Astrocyte (in vitro differentiated cells and primary cell): ENCODE measurements around the gene CRACR2A. TPM values are rescaled to one million over a fixed set of nuclear protein-coding genes. Genes with fewer than 3 reads are reported as not detected.

ENCODE experiments used
- DNase-seq: peaks from one replicate; pipeline ENCODE4 v3.0.0-alpha.2; 2010; ENCODE audit warnings: low read depth
- FAIRE-seq: peaks from 2 replicates; lab custom pipeline; 2011; peaks lifted over from hg19 to GRCh38; lab: Jason Lieb, UNC
- H2AFZ ChIP-seq: 2 replicates; pipeline ENCODE4 v1.6.0; 2012; ENCODE audit warnings: low read depth, low read length, inconsistent platforms
- H3K27ac ChIP-seq: 2 replicates; pipeline ENCODE4 v1.5.1; 2011; ENCODE audit warnings: low read depth, low read length, inconsistent platforms
- H3K27me3 ChIP-seq: 2 replicates; pipeline ENCODE4 v1.6.0; 2011; ENCODE audit warnings: low read length, inconsistent platforms; ENCODE audit not compliant: insufficient read depth
- H3K36me3 ChIP-seq: 2 replicates; pipeline ENCODE4 v1.5.1; 2011; ENCODE audit warnings: low read length, inconsistent platforms; ENCODE audit not compliant: insufficient read depth
- H3K4me1 ChIP-seq: 2 replicates; pipeline ENCODE4 v1.5.1; 2011; ENCODE audit warnings: low read length, inconsistent platforms; ENCODE audit not compliant: insufficient read depth
- H3K4me2 ChIP-seq: 2 replicates; pipeline ENCODE4 v1.6.0; 2012; ENCODE audit warnings: low read length, inconsistent platforms
- H3K4me3 ChIP-seq: 2 replicates; pipeline ENCODE4 v1.5.1; 2011; ENCODE audit warnings: low read depth, mild to moderate bottlenecking, low read length, inconsistent platforms; ENCODE audit not compliant: insufficient read depth
- H3K79me2 ChIP-seq: 2 replicates; pipeline ENCODE4 v1.6.0; 2012; ENCODE audit warnings: mild to moderate bottlenecking, low read length, inconsistent platforms; ENCODE audit not compliant: insufficient read depth
- H3K9ac ChIP-seq: 2 replicates; pipeline ENCODE4 v1.6.0; 2012; ENCODE audit warnings: mild to moderate bottlenecking, low read length, inconsistent platforms
- H3K9me3 ChIP-seq: 2 replicates; pipeline ENCODE4 v1.5.1; 2012; ENCODE audit warnings: low read depth, mild to moderate bottlenecking, low read length, inconsistent platforms; ENCODE audit not compliant: insufficient read depth
- H4K20me1 ChIP-seq: 2 replicates; pipeline ENCODE4 v1.6.0; 2012; ENCODE audit warnings: low read length, inconsistent platforms; ENCODE audit not compliant: insufficient read depth
- H3K27ac Mint-ChIP-seq: one replicate; pipeline ENCODE4 v1.8.0; 2021; ENCODE audit warnings: mild to moderate bottlenecking, mixed read lengths; ENCODE audit not compliant: unreplicated experiment
- H3K27me3 Mint-ChIP-seq: one replicate; pipeline ENCODE4 v1.8.0; 2021; ENCODE audit warnings: low read depth, mixed read lengths; ENCODE audit not compliant: unreplicated experiment
- H3K36me3 Mint-ChIP-seq: one replicate; pipeline ENCODE4 v1.8.0; 2021; ENCODE audit warnings: low read depth, mixed read lengths; ENCODE audit not compliant: unreplicated experiment
- H3K4me1 Mint-ChIP-seq: one replicate; pipeline ENCODE4 v1.8.0; 2021; ENCODE audit warnings: low read depth, mixed read lengths; ENCODE audit not compliant: unreplicated experiment
- H3K4me3 Mint-ChIP-seq: one replicate; pipeline ENCODE4 v1.8.0; 2021; ENCODE audit warnings: mild to moderate bottlenecking, moderate library complexity, mixed read lengths; ENCODE audit not compliant: unreplicated experiment
- H3K9me3 Mint-ChIP-seq: one replicate; pipeline ENCODE4 v1.8.0; 2021; ENCODE audit warnings: mild to moderate bottlenecking, mixed read lengths; ENCODE audit not compliant: unreplicated experiment
- CTCF ChIP-seq: IDR thresholded peaks from 2 replicates; pipeline ENCODE4 v1.5.1; 2011; ENCODE audit warnings: low read depth, mild to moderate bottlenecking, inconsistent platforms, low read length, moderate library complexity; ENCODE audit not compliant: insufficient read depth
- EZH2 ChIP-seq: IDR thresholded peaks from 2 replicates; pipeline ENCODE4 v1.6.1; 2012; ENCODE audit warnings: mild to moderate bottlenecking, low read length, inconsistent platforms; ENCODE audit not compliant: insufficient read depth
- total RNA-seq: library from RNA; stranded (reverse); gene quantifications from 2 replicates; pipeline ENCODE4 v1.2.1, GENCODE V29; 2021

Gene CRACR2A
- total RNA-seq, 1 donor from 2014 or later = 1.5 TPM

GRCh38 chr12:3705354-3705675 lies 47.6 kb downstream of the CRACR2A start:
- Mint-ChIP-seq H3K4me1 (peaks cover 9% of the 10 kb centered on the region), H3K27me3 (peaks cover 21% of the 10 kb centered on the region), H3K4me3 (no peak overlapping the region), H3K9me3 (peaks cover 2% of the 10 kb centered on the region), H3K27ac (no peak overlapping the region), H3K36me3 (no peaks in the 10 kb centered on the region)
- H3K79me2 ChIP-seq = no peaks in the 10 kb centered on the region
- H4K20me1 ChIP-seq = no peaks in the 10 kb centered on the region
- H3K9me3 ChIP-seq = no peaks in the 10 kb centered on the region
- no peak overlapping the region for H3K4me3 ChIP-seq
- DNase-seq (no peak), FAIRE-seq (no peak)
- no peak overlapping the region for H3K27ac ChIP-seq
- H2AFZ ChIP-seq = no peak overlapping the region
- H3K4me1 ChIP-seq = no peaks in the 10 kb centered on the region
- no peak overlapping the region for H3K4me2 ChIP-seq
- TF ChIP-seq EZH2 (no peak), CTCF (no peak)
- H3K9ac ChIP-seq = no peak overlapping the region
- no peaks in the 10 kb centered on the region for H3K27me3 ChIP-seq
- no peaks in the 10 kb centered on the region for H3K36me3 ChIP-seq

- Histone ChIP-seq H3K4me2 (peak overlapping the region; percentile 48), H3K9me3 (no peaks in the 10 kb centered on the region), H3K27me3 (no peaks in the 10 kb centered on the region), H3K36me3 (no peaks in the 10 kb centered on the region), H3K9ac (peak overlapping the region; percentile 42), H3K4me3 (no peak overlapping the region), H2AFZ (peak overlapping the region; percentile 22), H3K4me1 (no peaks in the 10 kb centered on the region), H3K79me2 (no peaks in the 10 kb centered on the region), H3K27ac (peak overlapping the region; percentile 20), H4K20me1 (no peaks in the 10 kb centered on the region)
- Mint-ChIP-seq H3K27ac (no peak overlapping the region), H3K9me3 (peaks cover 2% of the 10 kb centered on the region), H3K4me1 (peaks cover 9% of the 10 kb centered on the region), H3K36me3 (no peaks in the 10 kb centered on the region), H3K27me3 (peaks cover 21% of the 10 kb centered on the region), H3K4me3 (no peak overlapping the region)
- FAIRE-seq (peak; percentile 52), DNase-seq (no peak)
- TF ChIP-seq EZH2 = no peak
- no peak for TF ChIP-seq CTCF
Observed at GRCh38 chr12:3704512-3705353, 48.2 kb downstream of the CRACR2A start.

- H3K4me3 ChIP-seq = no peak overlapping the region
- FAIRE-seq = no peak
- H3K79me2 ChIP-seq = no peaks in the 10 kb centered on the region
- Mint-ChIP-seq H3K4me1 (peaks cover 30% of the 10 kb centered on the region), H3K9me3 (peaks cover 2% of the 10 kb centered on the region), H3K36me3 (no peaks in the 10 kb centered on the region), H3K27me3 (peaks cover 9% of the 10 kb centered on the region), H3K27ac (no peak overlapping the region), H3K4me3 (no peak overlapping the region)
- H3K27me3 ChIP-seq = no peaks in the 10 kb centered on the region
- no peak overlapping the region for H3K9ac ChIP-seq
- peak; percentile 16 for DNase-seq
- no peak overlapping the region for H3K4me2 ChIP-seq
- no peak overlapping the region for H3K27ac ChIP-seq
- no peaks in the 10 kb centered on the region for H3K36me3 ChIP-seq
- H4K20me1 ChIP-seq = no peaks in the 10 kb centered on the region
- H3K4me1 ChIP-seq = peaks cover 18% of the 10 kb centered on the region
- no peak for TF ChIP-seq CTCF
- no peaks in the 10 kb centered on the region for H3K9me3 ChIP-seq
- H2AFZ ChIP-seq = no peak overlapping the region
Observed at GRCh38 chr12:3700861-3701260, 52.0 kb downstream of the CRACR2A start.
